ENCODE results near the gene SLC35F2. TPM values are rescaled to one million over a fixed set of nuclear protein-coding genes. Genes with fewer than 3 reads are reported as not detected.

The SLC35F2 gene
- total and polyA plus RNA-seq, 2 of the 4 experiments (the other 2 are of a cell fraction): 4.9 to 15.4 TPM

GRCh38 chr11:107750313-107750712 lies 108.3 kb downstream of the SLC35F2 start:
- no peak for TF ChIP-seq ELK1 (IDR thresholded peaks at IDR 0.05; ENCODE audit: borderline replicate concordance, low read depth, low read length)
- TF ChIP-seq, protein P1, sequence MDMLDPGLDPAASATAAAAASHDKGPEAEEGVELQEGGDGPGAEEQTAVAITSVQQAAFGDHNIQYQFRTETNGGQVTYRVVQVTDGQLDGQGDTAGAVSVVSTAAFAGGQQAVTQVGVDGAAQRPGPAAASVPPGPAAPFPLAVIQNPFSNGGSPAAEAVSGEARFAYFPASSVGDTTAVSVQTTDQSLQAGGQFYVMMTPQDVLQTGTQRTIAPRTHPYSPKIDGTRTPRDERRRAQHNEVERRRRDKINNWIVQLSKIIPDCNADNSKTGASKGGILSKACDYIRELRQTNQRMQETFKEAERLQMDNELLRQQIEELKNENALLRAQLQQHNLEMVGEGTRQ (IDR thresholded peaks at IDR 0.05; ENCODE audit: low read depth, low read length): no peak
- no peak for TF ChIP-seq RCOR1 (IDR thresholded peaks at IDR 0.05; ENCODE audit: insufficient replicate concordance, low read length)
- TF ChIP-seq BHLHE40 (IDR thresholded peaks at IDR 0.05; ENCODE audit: low read depth, low read length): no peak
- no peak for TF ChIP-seq CTCF (conservative IDR thresholded peaks at IDR 0.05; ENCODE audit: low read depth, low read length)
- no peak for TF ChIP-seq POLR2A (IDR thresholded peaks at IDR 0.05; ENCODE audit: low read depth, low read length)
- no peak for TF ChIP-seq MAFK (IDR thresholded peaks at IDR 0.05; ENCODE audit: low read depth, low read length)
- no peak for TF ChIP-seq FOS (IDR thresholded peaks at IDR 0.05; ENCODE audit: low read depth, low read length)
- TF ChIP-seq NFE2L2 (IDR thresholded peaks at IDR 0.05; ENCODE audit: low read depth, low read length): no peak
- TF ChIP-seq RAD21 (IDR thresholded peaks at IDR 0.05; ENCODE audit: low read length): no peak
- no peak for TF ChIP-seq SMC3 (IDR thresholded peaks at IDR 0.05; ENCODE audit: low read depth, low read length)
- TF ChIP-seq RFX5 (IDR thresholded peaks at IDR 0.05; ENCODE audit: low read depth, low read length): no peak
- TF ChIP-seq CHD1 (IDR thresholded peaks at IDR 0.05; ENCODE audit: low read depth, low read length): no peak
- TF ChIP-seq MXI1 (IDR thresholded peaks at IDR 0.05; ENCODE audit: borderline replicate concordance, low read depth, low read length): no peak
- TF ChIP-seq CEBPB (IDR thresholded peaks at IDR 0.05; ENCODE audit: low read depth, low read length): no peak
- TF ChIP-seq MAZ (IDR thresholded peaks at IDR 0.05; ENCODE audit: borderline replicate concordance, low read depth, low read length): no peak
- no peaks in the 10 kb centered on the region for H3K9me1 ChIP-seq (ENCODE audit: insufficient read depth, low read length)
- BruUV-seq (replicated peaks): no TSS peak

More at GRCh38 chr11:107750313-107750712, 108.3 kb downstream of the SLC35F2 start:
- Histone ChIP-seq H3K9ac (ENCODE audit: low read depth, low read length) (no peak overlapping the region), H2BK20ac (ENCODE audit: low read depth, low read length) (no peak overlapping the region), H3K4me2 (ENCODE audit: low read depth, low read length) (no peak overlapping the region), H2AK5ac (ENCODE audit: low read depth, low read length) (no peak overlapping the region), H3K36me3 (ENCODE audit: control insufficient read depth, insufficient read depth, low read length) (no peaks in the 10 kb centered on the region), H3K18ac (ENCODE audit: low read depth, low read length) (no peak overlapping the region), H2AK9ac (replicated peaks; ENCODE audit: low read depth, low read length, poor library complexity) (no peak overlapping the region), H3K4me1 (ENCODE audit: control insufficient read depth, insufficient read depth, low read length) (no peaks in the 10 kb centered on the region), H2BK5ac (ENCODE audit: low read depth, low read length, poor library complexity, severe bottlenecking) (no peak overlapping the region), H2AFZ (replicated peaks; ENCODE audit: low read length, poor library complexity) (no peak overlapping the region), H3K27me3 (ENCODE audit: control insufficient read depth, insufficient read depth, low read length) (peaks cover 3% of the 10 kb centered on the region; the same call in 1 of the 2 replicates), H4K8ac (ENCODE audit: low read depth in 2 of 2, low read length in 2 of 2) (no peak overlapping the region), H4K5ac (ENCODE audit: low read depth, low read length) (no peak overlapping the region), H3K27ac (ENCODE audit: insufficient read depth, low read length) (no peak overlapping the region), H2BK15ac (ENCODE audit: low read depth, low read length) (no peak overlapping the region), H4K91ac (ENCODE audit: insufficient read depth, low read depth, low read length) (no peak overlapping the region), H3K79me1 (ENCODE audit: low read depth in 1 of 2, low read length in 2 of 2) (no peaks in the 10 kb centered on the region), H3K9me3 (ENCODE audit: control insufficient read depth, insufficient read depth, low read length) (no peaks in the 10 kb centered on the region), H2BK120ac (ENCODE audit: low read depth, low read length) (no peak overlapping the region), H3K14ac (replicated peaks; ENCODE audit: low read depth, low read length) (no peak overlapping the region), H3K23ac (ENCODE audit: low read depth, low read length) (no peak overlapping the region), H3K56ac (ENCODE audit: extremely low read depth, insufficient read depth, low read length) (no peak overlapping the region), H3K4ac (ENCODE audit: low read depth, low read length) (no peak overlapping the region), H3K4me3 (ENCODE audit: insufficient read depth, low read depth, low read length) (no peak overlapping the region), H4K20me1 (ENCODE audit: insufficient read depth, low read length) (no peaks in the 10 kb centered on the region)
- intact Hi-C loops (cut with micrococcal nuclease) (no loop called here), dilution Hi-C loops (cut with HindIII; ENCODE audit: low sequenced_read_pairs, unreplicated experiment) (no loop called here), in situ Hi-C loops (cut with MboI; ENCODE audit: low sequenced_read_pairs) (no loop called here)
- WGBS, 2 experiments (ENCODE audit: extremely low coverage in 2 of 2, insufficient read length in 1 of 2): 77% methylated on average over 4 of the region's 15 CpGs; no CpG with 5 or more reads in 1 of the 2 experiments
- ChIA-PET POLR2A (ENCODE audit: unreplicated experiment) (no interaction called here), CTCF (interaction anchor here (2.3 kb wide), 1 partner anchor 21 kb away, joined by 6 read pairs; no protein-coding TSS in a partner anchor)
- DNase-seq: no peak
- ATAC-seq (ENCODE audit: low read depth): no peak

Data from IMR-90 (cell line).